Sigmoid colon (tissue), 4 donors: ENCODE results near the gene ANKRD6.

Source experiments
- CTCF ChIP-seq, 4 experiments: fragments of 450-650 bp in 3 of 4; fragments of 200-600 bp in 1 of 4; IDR thresholded peaks; one replicate each; pipeline ENCODE4 v1.5.1; 2016 to 2019; ENCODE audit warnings: antibody characterized with exemption in 4 of 4, mild to moderate bottlenecking in 3 of 4, moderate library complexity in 2 of 4
- EP300 ChIP-seq, 4 donors: sonication (generic); formaldehyde crosslinking; IDR thresholded peaks; one replicate each; pipeline ENCODE4 v1.6.1; 2017; ENCODE audit warnings: antibody characterized with exemption in 4 of 4
- POLR2A ChIP-seq, 2 donors: fragments of 450-650 bp; IDR thresholded peaks; one replicate each; pipeline ENCODE4 v1.6.1; 2016; ENCODE audit warnings: antibody characterized with exemption in 2 of 2, mild to moderate bottlenecking in 2 of 2, moderate library complexity in 2 of 2
- POLR2AphosphoS5 ChIP-seq, 4 donors: sonication (generic); formaldehyde crosslinking; IDR thresholded peaks; one replicate each; pipeline ENCODE4 v1.6.1; 2017; ENCODE audit warnings: antibody characterized with exemption in 4 of 4

- no peak for TF ChIP-seq CTCF (IDR thresholded peaks at IDR 0.05)
- TF ChIP-seq POLR2A (IDR thresholded peaks at IDR 0.05), result no peak
- TF ChIP-seq POLR2AphosphoS5 (IDR thresholded peaks at IDR 0.05), result no peak
- TF ChIP-seq EP300 (IDR thresholded peaks at IDR 0.05), result no peak
These were observed 217.6 kb downstream of the ANKRD6 start for GRCh38 chr6:89650579-89650978.
